ENCODE data around the gene STEAP4. TPM values are rescaled to one million over a fixed set of nuclear protein-coding genes. Genes with fewer than 3 reads are reported as not detected.

Gene STEAP4
- total RNA-seq, 1 donor: under 0.01 TPM

DNA sequence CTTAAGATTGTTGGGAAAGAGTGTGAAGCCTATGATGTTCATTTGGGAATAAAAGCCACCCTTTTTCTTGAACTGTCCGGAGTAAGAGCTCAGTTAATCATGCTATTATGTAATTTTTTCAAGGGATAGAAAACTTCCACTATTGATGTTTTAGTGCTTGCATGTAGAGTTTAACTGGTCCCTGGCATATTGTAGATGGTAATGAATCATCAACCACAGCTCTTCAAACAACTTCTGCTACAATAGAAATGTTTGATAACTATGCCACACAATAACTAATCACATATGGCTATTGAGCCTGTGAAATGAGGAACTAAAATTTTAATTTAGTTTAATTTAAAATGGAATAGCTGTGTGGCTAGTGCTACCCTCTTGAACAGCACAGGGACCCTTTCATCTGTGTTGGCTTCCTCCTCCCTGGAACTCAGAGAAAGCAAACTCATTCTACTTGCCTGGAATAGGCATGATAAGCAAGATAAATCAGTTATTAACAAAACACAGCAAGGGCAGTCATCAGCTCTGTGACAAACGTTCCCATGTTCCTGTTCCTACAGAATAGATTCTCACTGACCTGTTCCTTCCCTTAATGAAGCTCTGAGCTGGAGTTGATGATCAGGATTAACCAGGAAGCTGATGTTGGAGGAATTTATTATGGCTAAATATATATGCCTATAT lies 82.0 kb downstream of the STEAP4 start:
- DNase-seq (ENCODE audit: low read depth in 2 of 3, low spot score in 2 of 3): peak in 2 of 3 donors; percentile 33 to 74

DNA sequence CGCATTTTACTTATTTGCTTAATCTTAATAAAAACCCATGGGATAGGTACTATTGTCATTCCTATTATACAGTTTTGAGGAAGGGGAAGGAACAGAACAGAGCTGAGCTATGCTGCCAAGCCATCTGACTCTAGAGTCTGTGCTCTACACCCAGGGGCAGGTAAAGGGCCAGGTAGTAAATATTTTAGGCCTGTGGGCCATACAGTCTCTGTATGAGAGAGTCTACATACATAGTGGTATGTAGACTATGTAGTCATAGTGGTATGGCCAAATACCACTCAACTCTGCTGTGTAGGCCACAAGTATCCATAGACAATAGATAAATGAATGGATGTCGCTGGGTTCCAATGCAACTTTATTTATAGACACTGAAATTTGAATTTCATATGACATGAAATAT lies 83.4 kb downstream of the STEAP4 start:
- DNase-seq (ENCODE audit: low read depth in 2 of 3, low spot score in 2 of 3): no peak

Other genes with a start within 250 kb of the STEAP4 start
- gene SRI, start 86.9 kb downstream of the STEAP4 start, total RNA-seq: 52.0 TPM